ENCODE results near the gene C1D. TPM values are rescaled to one million over a fixed set of nuclear protein-coding genes. Genes with fewer than 3 reads are reported as not detected.

Gene C1D
- total and polyA plus RNA-seq, 4 experiments from 2014 or later = 5.2 to 22.7 (median 12.9) TPM

DNA sequence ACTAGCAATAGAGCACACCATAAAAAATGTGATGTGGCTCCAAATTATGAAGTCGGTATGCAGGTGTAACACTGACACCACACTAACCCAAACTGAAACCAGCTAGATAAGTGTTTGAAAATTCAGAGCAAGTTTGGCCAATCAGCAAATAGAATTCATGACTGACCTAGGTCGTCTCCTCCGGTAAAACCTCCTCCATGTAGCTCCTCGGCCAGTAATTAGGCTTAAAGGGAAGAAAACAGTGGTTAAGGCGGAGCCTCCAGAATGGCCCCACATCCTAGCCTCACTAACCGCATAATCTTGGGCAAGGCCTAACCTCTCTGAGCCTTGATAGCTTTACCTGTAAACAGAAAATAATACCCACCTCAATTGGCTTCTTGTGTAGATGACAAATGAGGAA is 30.1 kb downstream of the C1D start:
- DNase-seq = no peak
- Histone ChIP-seq H3K36me3 (ENCODE audit: insufficient read depth, low read length) (no peaks in the 10 kb centered on the region), H3K27ac (ENCODE audit: low read depth, low read length) (no peak overlapping the region), H3K27me3 (ENCODE audit: insufficient read depth, low read length) (no peaks in the 10 kb centered on the region), H3K4me3 (ENCODE audit: low read length in 2 of 2) (no peak overlapping the region), H3K9me3 (ENCODE audit: control insufficient read depth in 1 of 2, low read length in 2 of 2) (no peaks in the 10 kb centered on the region), H3K4me1 (ENCODE audit: insufficient read depth, low read length) (no peaks in the 10 kb centered on the region)
- Mint-ChIP-seq H3K27ac (no peak overlapping the region), H3K27me3 (no peaks in the 10 kb centered on the region), H3K36me3 (no peaks in the 10 kb centered on the region), H3K4me1 (peaks cover 0 to 1% (median 0%) of the 10 kb centered on the region in 4 donors), H3K4me3 (no peak overlapping the region), H3K9me3 (no peaks in the 10 kb centered on the region)
- ChIA-PET CTCF (ENCODE audit: partially characterized antibody) (interaction anchor here (2.2 kb wide), 1 partner anchor 8 kb away, joined by 4 read pairs; no protein-coding TSS in a partner anchor), POLR2A (ENCODE audit: partially characterized antibody) (no interaction called here)
- intact Hi-C loops (cut with micrococcal nuclease) = no loop called here

DNA sequence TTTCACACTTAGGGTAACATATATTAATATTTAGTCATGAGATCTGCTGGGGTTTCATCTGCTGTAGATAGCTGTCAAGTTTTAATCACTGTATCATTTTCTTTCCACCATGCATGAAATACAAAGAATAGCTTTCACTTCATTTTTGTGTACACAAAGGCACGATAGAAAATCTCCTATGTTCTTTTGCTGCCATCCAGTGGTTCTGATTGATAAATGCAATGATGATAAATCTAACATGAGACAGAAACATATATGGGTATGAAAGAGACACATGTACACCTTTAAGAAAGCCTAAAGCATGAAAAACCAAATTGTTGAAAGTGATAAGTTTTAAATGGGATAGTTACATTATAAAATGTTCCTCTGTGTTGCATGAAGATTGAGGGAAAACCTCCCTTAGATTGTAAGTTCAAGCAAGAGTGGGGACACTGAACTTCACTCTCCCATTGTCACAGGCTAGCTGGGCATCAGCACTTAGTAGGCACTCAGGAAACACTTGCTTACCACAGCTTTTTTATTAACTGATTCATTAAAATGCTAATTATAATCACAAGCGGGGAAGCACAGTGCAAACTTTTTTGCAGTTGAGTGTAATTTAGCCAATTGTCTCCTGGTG is 31.2 kb downstream of the C1D start:
- Histone ChIP-seq H3K4me1 (ENCODE audit: insufficient read depth, low read length) (no peaks in the 10 kb centered on the region), H3K4me3 (ENCODE audit: low read length in 2 of 2) (no peak overlapping the region), H3K36me3 (ENCODE audit: insufficient read depth, low read length) (no peaks in the 10 kb centered on the region), H3K27ac (ENCODE audit: low read depth, low read length) (no peak overlapping the region), H3K27me3 (ENCODE audit: insufficient read depth, low read length) (no peaks in the 10 kb centered on the region), H3K9me3 (ENCODE audit: control insufficient read depth in 1 of 2, low read length in 2 of 2) (no peaks in the 10 kb centered on the region)
- intact Hi-C loops (cut with micrococcal nuclease) = no loop called here
- H3K9me3 Mint-ChIP-seq = no peaks in the 10 kb centered on the region
- ChIA-PET CTCF (ENCODE audit: partially characterized antibody) (interaction anchor here (0.5 to 2.2 kb wide), 4 partner anchors 9 to 1110 kb away, joined by 3 to 4 read pairs (median 3); no protein-coding TSS in a partner anchor), POLR2A (ENCODE audit: partially characterized antibody) (no interaction called here)
- peak in 4 of 5 donors; percentile 19 to 39 (median 24) for DNase-seq
- no peaks in the 10 kb centered on the region for H3K36me3 Mint-ChIP-seq
- H3K4me3 Mint-ChIP-seq = no peak overlapping the region
- H3K27me3 Mint-ChIP-seq = no peaks in the 10 kb centered on the region
- H3K27ac Mint-ChIP-seq = no peak overlapping the region
- peaks cover 0 to 1% (median 0%) of the 10 kb centered on the region in 4 donors for H3K4me1 Mint-ChIP-seq

DNA sequence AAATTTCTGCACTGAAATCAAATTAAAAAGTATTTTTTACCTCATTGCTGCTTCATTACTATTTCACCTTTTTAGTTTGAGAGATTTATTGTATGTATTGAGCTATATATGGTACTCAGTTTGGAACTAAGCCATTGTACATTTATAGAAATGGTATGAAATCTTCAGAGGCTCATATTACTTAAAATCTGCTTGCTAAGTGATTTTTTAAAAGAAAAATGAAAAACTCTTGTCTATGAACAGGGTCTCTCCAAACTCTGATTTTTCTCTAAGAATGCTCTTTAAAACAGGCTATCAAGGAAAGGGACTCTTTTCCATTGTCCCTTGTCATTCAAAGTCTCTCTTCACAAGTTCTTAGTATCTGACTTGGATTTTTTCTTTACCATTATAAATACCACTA is 31.8 kb downstream of the C1D start:
- Mint-ChIP-seq H3K27me3 (no peaks in the 10 kb centered on the region), H3K9me3 (no peaks in the 10 kb centered on the region), H3K4me1 (no peaks in the 10 kb centered on the region), H3K36me3 (no peaks in the 10 kb centered on the region), H3K4me3 (no peak overlapping the region), H3K27ac (no peak overlapping the region)
- Histone ChIP-seq H3K9me3 (ENCODE audit: control insufficient read depth in 1 of 2, low read length in 2 of 2) (no peaks in the 10 kb centered on the region), H3K4me1 (ENCODE audit: insufficient read depth, low read length) (no peaks in the 10 kb centered on the region), H3K36me3 (ENCODE audit: insufficient read depth, low read length) (no peaks in the 10 kb centered on the region), H3K4me3 (ENCODE audit: low read length in 2 of 2) (no peak overlapping the region), H3K27me3 (ENCODE audit: insufficient read depth, low read length) (no peaks in the 10 kb centered on the region), H3K27ac (ENCODE audit: low read depth, low read length) (no peak overlapping the region)
- CTCF ChIA-PET (ENCODE audit: partially characterized antibody) = interaction anchor here (0.6 to 2.2 kb wide), 4 partner anchors 10 to 168 kb away, joined by 3 to 4 read pairs (median 4); no protein-coding TSS in a partner anchor
- intact Hi-C loops (cut with micrococcal nuclease) = no loop called here
- POLR2A ChIA-PET (ENCODE audit: partially characterized antibody) = no interaction called here
- DNase-seq = no peak

DNA sequence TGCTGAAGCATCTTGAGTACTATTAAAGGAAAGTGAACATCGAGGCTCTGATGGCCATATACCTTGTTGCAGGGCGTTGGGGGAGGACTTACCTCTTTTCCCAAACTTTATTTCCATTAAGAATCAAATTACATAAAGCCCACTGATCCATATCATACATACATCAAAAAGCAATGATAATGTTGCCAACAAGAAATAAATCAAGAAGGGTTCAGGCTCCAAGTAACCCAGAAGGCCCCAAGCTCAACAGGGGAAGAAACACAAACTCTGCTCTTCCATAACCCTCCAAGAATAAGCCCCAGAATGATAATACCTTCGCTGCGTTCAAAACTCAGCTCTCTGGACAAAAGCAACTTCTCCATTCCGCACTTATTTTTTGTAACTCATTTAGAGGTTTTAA is 32.3 kb downstream of the C1D start:
- Mint-ChIP-seq H3K4me1 (no peaks in the 10 kb centered on the region), H3K36me3 (no peaks in the 10 kb centered on the region), H3K9me3 (no peaks in the 10 kb centered on the region), H3K27ac (no peak overlapping the region), H3K27me3 (no peaks in the 10 kb centered on the region), H3K4me3 (no peak overlapping the region)
- Histone ChIP-seq H3K4me3 (ENCODE audit: low read length in 2 of 2) (no peak overlapping the region), H3K27me3 (ENCODE audit: insufficient read depth, low read length) (no peaks in the 10 kb centered on the region), H3K9me3 (ENCODE audit: control insufficient read depth in 1 of 2, low read length in 2 of 2) (no peaks in the 10 kb centered on the region), H3K4me1 (ENCODE audit: insufficient read depth, low read length) (no peaks in the 10 kb centered on the region), H3K36me3 (ENCODE audit: insufficient read depth, low read length) (no peaks in the 10 kb centered on the region), H3K27ac (ENCODE audit: low read depth, low read length) (no peak overlapping the region)
- CTCF ChIA-PET (ENCODE audit: partially characterized antibody) = interaction anchor here (0.6 kb wide), 1 partner anchor 168 kb away, joined by 4 read pairs; no protein-coding TSS in a partner anchor
- DNase-seq = no peak
- POLR2A ChIA-PET (ENCODE audit: partially characterized antibody) = no interaction called here
- intact Hi-C loops (cut with micrococcal nuclease) = no loop called here

DNA sequence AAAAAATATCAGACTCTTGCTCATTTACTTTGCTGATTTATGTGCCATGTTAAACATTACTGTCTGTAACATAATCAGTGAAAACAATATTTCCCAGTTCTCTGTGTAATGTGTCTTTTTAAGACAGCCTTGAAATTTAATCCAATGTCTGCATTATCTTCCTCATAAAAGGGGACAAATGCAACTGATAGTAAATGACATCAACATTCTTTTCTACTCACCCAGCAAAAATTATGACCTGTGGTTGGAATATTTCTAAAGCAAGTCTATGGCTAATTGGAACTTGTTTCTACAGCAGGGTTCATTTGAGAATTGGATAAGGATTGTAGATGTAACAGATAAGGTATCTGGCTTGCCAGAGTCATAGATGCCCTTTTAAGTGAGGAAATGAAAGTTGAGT is 34.8 kb downstream of the C1D start:
- H3K27me3 Mint-ChIP-seq = peaks cover 0 to 6% of the 10 kb centered on the region in 2 donors
- CTCF ChIA-PET (ENCODE audit: partially characterized antibody) = no interaction called here
- H3K36me3 Mint-ChIP-seq = no peaks in the 10 kb centered on the region
- Histone ChIP-seq H3K27ac (ENCODE audit: low read depth, low read length) (no peak overlapping the region), H3K27me3 (ENCODE audit: insufficient read depth, low read length) (no peaks in the 10 kb centered on the region), H3K36me3 (ENCODE audit: insufficient read depth, low read length) (no peaks in the 10 kb centered on the region), H3K4me3 (ENCODE audit: low read length in 2 of 2) (no peak overlapping the region), H3K4me1 (ENCODE audit: insufficient read depth, low read length) (no peaks in the 10 kb centered on the region), H3K9me3 (ENCODE audit: control insufficient read depth in 1 of 2, low read length in 2 of 2) (no peaks in the 10 kb centered on the region)
- H3K9me3 Mint-ChIP-seq = no peaks in the 10 kb centered on the region
- no peak overlapping the region for H3K4me3 Mint-ChIP-seq
- no peak for DNase-seq
- POLR2A ChIA-PET (ENCODE audit: partially characterized antibody) = no interaction called here
- H3K27ac Mint-ChIP-seq = no peak overlapping the region
- H3K4me1 Mint-ChIP-seq = no peaks in the 10 kb centered on the region
- intact Hi-C loops (cut with micrococcal nuclease) = loop anchor here (10.0 kb wide), 1 partner anchor 1267 kb away; no protein-coding TSS in a partner anchor

DNA sequence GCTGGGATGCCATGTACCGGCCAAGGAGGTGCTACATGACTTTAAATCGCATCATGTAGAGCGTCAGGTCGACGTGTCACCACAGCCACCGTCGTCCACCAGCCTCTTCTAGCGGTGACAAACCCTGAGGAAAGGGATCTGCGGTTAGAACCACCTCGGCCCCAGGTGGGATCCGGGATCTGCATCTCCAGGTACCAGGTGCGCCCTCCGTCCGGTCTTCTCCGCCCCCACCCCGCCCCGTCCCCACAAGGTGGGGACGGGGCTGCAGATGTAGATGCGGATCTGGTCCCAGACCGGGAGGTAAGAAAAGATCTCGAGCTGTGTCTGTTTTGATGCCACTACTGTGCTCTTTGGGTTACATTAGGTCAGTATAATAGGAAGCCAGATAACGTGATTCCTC is 38.4 kb downstream of the C1D start:
- H3K9me3 Mint-ChIP-seq = peaks cover 0 to 2% (median 0%) of the 10 kb centered on the region in 8 donors
- no peaks in the 10 kb centered on the region for H3K27me3 ChIP-seq (ENCODE audit: insufficient read depth, low read length)
- no peak overlapping the region for H3K27ac ChIP-seq (ENCODE audit: low read depth, low read length)
- ChIA-PET CTCF (ENCODE audit: partially characterized antibody) (interaction anchor here (1.6 kb wide), 1 partner anchor 9 kb away, joined by 3 read pairs; no protein-coding TSS in a partner anchor), POLR2A (ENCODE audit: partially characterized antibody) (no interaction called here)
- intact Hi-C loops (cut with micrococcal nuclease) = loop anchor here (10.0 kb wide), 1 partner anchor 1270 kb away; no protein-coding TSS in a partner anchor
- H3K36me3 Mint-ChIP-seq = no peaks in the 10 kb centered on the region
- H3K27ac Mint-ChIP-seq = no peak overlapping the region
- H3K36me3 ChIP-seq (ENCODE audit: insufficient read depth, low read length) = no peaks in the 10 kb centered on the region
- no peak overlapping the region for H3K4me3 Mint-ChIP-seq
- H3K9me3 ChIP-seq (ENCODE audit: control insufficient read depth in 1 of 2, low read length in 2 of 2) = no peaks in the 10 kb centered on the region
- H3K27me3 Mint-ChIP-seq = peaks cover 6 to 13% of the 10 kb centered on the region in 2 donors
- peaks cover 0 to 2% (median under 1%) of the 10 kb centered on the region in 4 donors for H3K4me1 Mint-ChIP-seq
- no peaks in the 10 kb centered on the region for H3K4me1 ChIP-seq (ENCODE audit: insufficient read depth, low read length)
- H3K4me3 ChIP-seq (ENCODE audit: low read length in 2 of 2) = no peak overlapping the region
- DNase-seq = no peak

DNA sequence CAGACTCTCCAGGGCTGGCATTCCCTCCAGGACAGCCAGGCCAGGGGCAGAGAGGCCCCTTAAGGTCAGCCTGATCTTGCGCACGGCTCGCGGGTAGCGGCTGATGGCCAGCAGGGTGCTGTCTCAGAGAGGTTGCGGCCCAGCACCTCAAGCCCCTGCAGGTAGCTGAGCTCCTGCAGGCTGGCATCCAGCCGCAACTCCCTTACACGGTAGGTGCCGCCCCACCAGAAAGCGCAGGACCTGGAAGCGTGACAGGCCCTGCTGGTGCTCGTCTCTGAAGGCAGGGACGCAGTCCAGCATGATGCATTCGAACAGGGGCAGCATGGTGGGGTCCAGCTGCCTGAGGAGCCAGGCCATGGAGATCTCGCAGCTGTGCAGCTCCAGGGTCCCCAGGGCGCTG is 38.9 kb downstream of the C1D start:
- H3K4me3 Mint-ChIP-seq = no peak overlapping the region
- ChIA-PET POLR2A (ENCODE audit: partially characterized antibody) (no interaction called here), CTCF (ENCODE audit: partially characterized antibody) (interaction anchor here (1.6 kb wide), 1 partner anchor 10 kb away, joined by 3 read pairs; no protein-coding TSS in a partner anchor)
- H3K27ac Mint-ChIP-seq = no peak overlapping the region
- H3K4me3 ChIP-seq (ENCODE audit: low read length in 2 of 2) = no peak overlapping the region
- H3K4me1 Mint-ChIP-seq = peaks cover 0 to 2% (median under 1%) of the 10 kb centered on the region in 4 donors
- no peaks in the 10 kb centered on the region for H3K36me3 ChIP-seq (ENCODE audit: insufficient read depth, low read length)
- no peak overlapping the region for H3K27ac ChIP-seq (ENCODE audit: low read depth, low read length)
- no peak for DNase-seq
- no peaks in the 10 kb centered on the region for H3K9me3 ChIP-seq (ENCODE audit: control insufficient read depth in 1 of 2, low read length in 2 of 2)
- H3K27me3 Mint-ChIP-seq = peaks cover 6 to 13% of the 10 kb centered on the region in 2 donors
- H3K27me3 ChIP-seq (ENCODE audit: insufficient read depth, low read length) = no peaks in the 10 kb centered on the region
- peaks cover 0 to 2% (median 0%) of the 10 kb centered on the region in 8 donors for H3K9me3 Mint-ChIP-seq
- no peaks in the 10 kb centered on the region for H3K4me1 ChIP-seq (ENCODE audit: insufficient read depth, low read length)
- intact Hi-C loops (cut with micrococcal nuclease) = loop anchor here (10.0 kb wide), 1 partner anchor 1271 kb away; no protein-coding TSS in a partner anchor
- no peaks in the 10 kb centered on the region for H3K36me3 Mint-ChIP-seq

All from CD4-positive, alpha-beta memory T cell (primary cell).